SK-N-SH (cell line): ENCODE results near the gene MAGEA9B. TPM values are rescaled to one million over a fixed set of nuclear protein-coding genes. Genes with fewer than 3 reads are reported as not detected.
A peak's percentile ranks its signal among the peaks of the same experiment; 100 is the strongest.
"Not testable (repeated sequence)": the region's sequence is repeated elsewhere in the genome, so short reads cannot be mapped to it uniquely, and the experiment has no call there.

Experiments used
- CTCF ChIA-PET: fragments of 300-600, 350-600 bp; formaldehyde crosslinking; extraction: SDS; loops from one replicate; lab custom pipeline; 2021; lab: Yijun Ruan, JAX
- POLR2A ChIA-PET: fragments of 350-600 bp; sonication (Branson Sonifier 250); formaldehyde crosslinking; extraction: SDS; loops from one replicate; lab custom pipeline; 2020; ENCODE audit warnings: antibody characterized with exemption, inconsistent platforms; lab: Yijun Ruan, JAX
- DNase-seq: peaks from one replicate; pipeline ENCODE4 v3.0.0; 2012
- H2AFZ ChIP-seq: fragments of 200-600 bp; sonication (generic); 2 replicates; pipeline ENCODE4 v1.8.1; 2016; ENCODE audit warnings: antibody characterized with exemption, mild to moderate bottlenecking, low read depth
- H3F3A ChIP-seq: fragments of 200-600 bp; sonication (generic); replicated peaks from 2 replicates; pipeline ENCODE3; 2016; ENCODE audit warnings: antibody characterized with exemption, mild to moderate bottlenecking; ENCODE audit not compliant: insufficient read depth
- H3K27ac ChIP-seq, 2 experiments: fragments of 200-500 bp in 1 of 2; fragments of 200-600 bp in 1 of 2; sonication (Bioruptor generic) in 1 of 2; sonication (generic), shearing (Covaris generic) in 1 of 2; 2 replicates each; pipeline versions ENCODE4 v1.5.1 to v1.6.1; 2014 to 2016; ENCODE audit warnings: low read depth in 2 of 2, inconsistent platforms in 1 of 2, low read length in 1 of 2, mild to moderate bottlenecking in 1 of 2, mixed read lengths in 1 of 2
- H3K27me3 ChIP-seq: fragments of 200-600 bp; sonication (generic), shearing (Covaris generic); 2 replicates; pipeline ENCODE4 v1.6.1; 2016; ENCODE audit warnings: mixed run types; ENCODE audit not compliant: insufficient read depth
- H3K36me3 ChIP-seq, 2 experiments: fragments of 200-500 bp in 1 of 2; fragments of 200-600 bp in 1 of 2; sonication (Bioruptor generic) in 1 of 2; sonication (generic) in 1 of 2; replicated peaks in 1 of 2; 2 replicates each; pipeline versions ENCODE3 to v1.5.1; 2014 to 2016; ENCODE audit warnings: low read length in 1 of 2, mild to moderate bottlenecking in 1 of 2; ENCODE audit not compliant: insufficient read depth in 2 of 2, control insufficient read depth in 1 of 2
- H3K4me1 ChIP-seq, 2 experiments: fragments of 200-500 bp in 1 of 2; fragments of 200-600 bp in 1 of 2; sonication (Bioruptor generic) in 1 of 2; sonication (generic), shearing (Covaris generic) in 1 of 2; 2 replicates each; pipeline versions ENCODE4 v1.5.1 to v1.6.1; 2014 to 2016; ENCODE audit warnings: low read depth in 1 of 2, low read length in 1 of 2, mixed run types in 1 of 2; ENCODE audit not compliant: insufficient read depth in 2 of 2, control insufficient read depth in 1 of 2
- H3K4me2 ChIP-seq: fragments of 200-600 bp; sonication (generic), shearing (Covaris generic); 2 replicates; pipeline ENCODE4 v1.6.1; 2017; ENCODE audit warnings: mixed run types
- H3K4me3 ChIP-seq, 2 experiments: fragments of 200-500 bp in 1 of 2; fragments of 200-600 bp in 1 of 2; sonication (Bioruptor generic) in 1 of 2; sonication (generic), shearing (Covaris generic) in 1 of 2; 2 replicates each; pipeline versions ENCODE4 v1.5.1 to v1.8.1; 2014 to 2016; ENCODE audit warnings: low read depth in 2 of 2, inconsistent platforms in 1 of 2, low read length in 1 of 2, mild to moderate bottlenecking in 1 of 2, mixed read lengths in 1 of 2, moderate library complexity in 1 of 2
- H3K79me2 ChIP-seq: fragments of 200-600 bp; sonication (generic); 2 replicates; pipeline ENCODE4 v1.8.1; 2017; ENCODE audit warnings: mild to moderate bottlenecking; ENCODE audit not compliant: insufficient read depth
- H3K9ac ChIP-seq: fragments of 200-600 bp; sonication (generic); 2 replicates; pipeline ENCODE4 v1.6.1; 2017; ENCODE audit warnings: mixed run types
- H3K9me2 ChIP-seq: fragments of 200-600 bp; sonication (generic); 2 replicates; pipeline ENCODE4 v1.6.1; 2017; ENCODE audit warnings: mixed run types
- H3K9me3 ChIP-seq: fragments of 200-600 bp; sonication (generic); 2 replicates; pipeline ENCODE4 v1.6.1; 2017; ENCODE audit warnings: mixed run types, mild to moderate bottlenecking, moderate library complexity
- H4K20me1 ChIP-seq: fragments of 200-600 bp; sonication (generic); 2 replicates; pipeline ENCODE4 v1.6.1; 2017; ENCODE audit warnings: mild to moderate bottlenecking, mixed run types; ENCODE audit not compliant: insufficient read depth
- CTCF ChIP-seq: fragments of 200-600 bp; sonication (generic); IDR thresholded peaks from 2 replicates; pipeline ENCODE4 v1.6.1; 2017; ENCODE audit warnings: antibody characterized with exemption, mild to moderate bottlenecking, moderate library complexity
- ELF1 ChIP-seq: IDR thresholded peaks from 2 replicates; pipeline ENCODE4 v1.4.0; 2012
- EP300 ChIP-seq, 2 experiments: IDR thresholded peaks; 2 replicates each; pipeline versions ENCODE4 v1.4.0 to v1.6.1; 2012; ENCODE audit warnings: borderline replicate concordance in 1 of 2, low read depth in 1 of 2, low read length in 1 of 2
- FOXJ3 ChIP-seq: sonication (generic); formaldehyde crosslinking; IDR thresholded peaks from 2 replicates; pipeline ENCODE4 v1.5.1; 2020; ENCODE audit warnings: mild to moderate bottlenecking, missing genetic modification reagents
- GABPA ChIP-seq: IDR thresholded peaks from 2 replicates; pipeline ENCODE4 v1.4.0; 2012; ENCODE audit warnings: low read depth, mild to moderate bottlenecking
- MEF2A ChIP-seq: IDR thresholded peaks from 2 replicates; pipeline ENCODE4 v1.4.0; 2012; ENCODE audit warnings: low read depth, borderline replicate concordance
- NFIC ChIP-seq: IDR thresholded peaks from 2 replicates; pipeline ENCODE4 v1.4.0; 2012; ENCODE audit warnings: borderline replicate concordance
- PBX3 ChIP-seq: IDR thresholded peaks from 2 replicates; pipeline ENCODE4; 2012
- RAD21 ChIP-seq: IDR thresholded peaks from 2 replicates; pipeline ENCODE4 v1.6.1; 2012; ENCODE audit warnings: mild to moderate bottlenecking, low read length
- RCOR1 ChIP-seq: fragments of 150-350 bp; IDR thresholded peaks from 2 replicates; pipeline ENCODE4 v1.6.1; 2017; ENCODE audit warnings: antibody characterized with exemption, low read length
- RXRA ChIP-seq: IDR thresholded peaks from 2 replicates; pipeline ENCODE4 v1.4.0; 2012; ENCODE audit warnings: low read depth, mild to moderate bottlenecking, borderline replicate concordance
- SIN3A ChIP-seq: IDR thresholded peaks from 2 replicates; pipeline ENCODE4 v1.6.1; 2012; ENCODE audit warnings: low read depth, mild to moderate bottlenecking, low read length, moderate library complexity, borderline replicate concordance
- SMC3 ChIP-seq: IDR thresholded peaks from 2 replicates; pipeline ENCODE4 v1.6.1; 2012; ENCODE audit warnings: low read depth, low read length, improper control_type of control experiment
- WGBS: methylation state at CpG from one replicate; pipeline ENCODE4 v1.1.6; 2017; ENCODE audit warnings: low lambda C conversion rate; 5-methylcytosine and 5-hydroxymethylcytosine counted together
- polyA plus RNA-seq, 3 experiments: library from polyadenylated mRNA; depleted of rRNA; stranded (reverse); fragments of >200 nt; gene quantifications; 2 replicates each; pipeline ENCODE4 v1.2.3, GENCODE V29; 2012
- TF ChIP-seq, protein P1 (sequence below): IDR thresholded peaks from 2 replicates; pipeline ENCODE4 v1.4.0; 2012; ENCODE audit warnings: low read depth, borderline replicate concordance
- TF ChIP-seq, protein P2 (sequence below): IDR thresholded peaks from 2 replicates; pipeline ENCODE4 v1.4.0; 2012; ENCODE audit warnings: low read depth, borderline replicate concordance

The MAGEA9B gene
- polyA plus RNA-seq, 1 of the 3 experiments (the other 2 are of a cell fraction) = 0.38 TPM

DNA sequence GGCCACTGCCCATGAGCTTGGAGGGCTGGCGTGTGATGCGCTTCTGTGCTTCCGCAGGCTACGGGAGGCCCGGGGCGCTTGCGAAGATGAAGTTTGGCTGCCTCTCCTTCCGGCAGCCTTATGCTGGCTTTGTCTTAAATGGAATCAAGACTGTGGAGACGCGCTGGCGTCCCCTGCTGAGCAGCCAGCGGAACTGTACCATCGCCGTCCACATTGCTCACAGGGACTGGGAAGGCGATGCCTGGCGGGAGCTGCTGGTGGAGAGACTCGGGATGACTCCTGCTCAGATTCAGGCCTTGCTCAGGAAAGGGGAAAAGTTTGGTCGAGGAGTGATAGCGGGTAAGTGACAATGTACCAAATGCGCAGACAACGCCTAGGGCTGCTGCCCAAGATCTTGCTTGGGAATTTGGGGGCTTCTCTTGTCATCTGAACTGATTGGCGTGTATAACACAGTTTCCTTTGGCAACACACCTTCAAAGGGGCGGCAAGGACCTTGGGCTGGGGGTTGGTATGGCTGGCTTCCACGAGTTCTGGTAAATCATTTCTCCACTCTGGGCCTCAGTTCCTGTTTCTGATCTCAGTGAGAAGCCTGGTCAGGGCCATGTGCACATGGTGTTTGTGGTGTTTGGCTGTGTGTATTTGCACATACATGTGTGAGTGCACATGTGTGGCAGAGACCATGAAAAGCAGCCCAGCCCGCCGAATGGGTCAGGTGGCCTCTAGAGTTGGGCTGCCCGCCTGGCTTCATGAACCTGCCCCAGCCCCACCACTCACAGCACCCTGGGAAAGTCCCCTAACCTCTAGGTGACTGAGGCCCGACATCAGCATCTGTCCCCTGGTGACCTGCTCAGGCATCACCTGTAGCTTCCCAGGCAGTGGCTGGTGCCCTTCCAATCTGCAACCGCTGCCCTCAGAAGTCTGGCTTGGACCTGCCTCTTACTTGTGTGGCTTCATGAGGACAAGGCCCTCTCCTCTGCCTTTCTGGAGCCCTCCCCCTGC, 41.4 kb downstream of the MAGEA9B start:
- H3K9me2 ChIP-seq, H3K9me3 ChIP-seq, H3K36me3 ChIP-seq, POLR2A ChIA-PET, H3K4me2 ChIP-seq, CTCF ChIA-PET, H3K79me2 ChIP-seq, H3K4me3 ChIP-seq, H3K27me3 ChIP-seq, DNase-seq, H2AFZ ChIP-seq, H3F3A ChIP-seq, H3K27ac ChIP-seq, H3K9ac ChIP-seq, H3K4me1 ChIP-seq, H4K20me1 ChIP-seq: not testable (repeated sequence)
- 55% methylated on average over 9 of the region's 29 CpGs for WGBS
- TF ChIP-seq CTCF = peak; percentile 20; the same call in 1 of the 2 replicates
- peak; percentile 35 for TF ChIP-seq RAD21

DNA sequence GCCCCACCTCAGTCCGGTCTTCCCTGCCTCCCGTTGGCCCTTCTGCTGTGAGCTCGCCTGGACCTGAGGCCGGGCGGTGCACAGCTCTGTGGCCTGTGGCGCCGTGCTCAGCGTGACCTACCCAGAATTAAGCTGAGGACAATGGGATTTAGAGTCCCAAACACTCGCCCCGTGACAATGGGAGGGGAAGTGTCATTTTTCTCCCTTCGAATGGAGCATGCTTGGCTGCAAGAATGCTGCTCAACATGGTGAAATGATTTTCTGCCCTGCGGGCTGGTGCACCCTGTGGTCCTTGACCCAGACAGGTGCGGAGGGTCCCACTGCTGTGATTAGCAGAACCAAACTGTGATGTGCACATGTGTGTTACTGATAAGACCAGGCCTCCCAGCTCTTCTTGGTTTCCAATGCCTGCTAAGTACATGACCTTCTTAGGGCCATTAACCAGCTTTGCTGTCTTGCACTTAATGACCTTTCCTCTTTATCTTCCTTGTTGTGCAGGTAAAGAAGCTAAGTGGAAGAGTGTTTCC, 45.7 kb downstream of the MAGEA9B start:
- no peaks in the 10 kb centered on the region for H3K9me3 ChIP-seq
- 11% methylated on average over 10 of the region's 13 CpGs for WGBS
- peaks cover 0 to 7% of the 10 kb centered on the region in 2 experiments; a peak in 1 of 4 replicates for H3K4me1 ChIP-seq
- H3K79me2 ChIP-seq = no peaks in the 10 kb centered on the region
- DNase-seq = no peak
- no peaks in the 10 kb centered on the region for H3K27me3 ChIP-seq
- peak overlapping the region; percentile 69 for H3K9ac ChIP-seq
- H3K9me2 ChIP-seq = no peaks in the 10 kb centered on the region
- peak overlapping the region; percentile 63 to 73 for H3K4me3 ChIP-seq
- H3K27ac ChIP-seq = peak overlapping the region in 1 of 2 experiments; percentile 88; a peak in 1 of 4 replicates
- no peak overlapping the region for H2AFZ ChIP-seq
- POLR2A ChIA-PET = interaction anchor here (0.6 to 2.7 kb wide), 2 partner anchors 29 to 37 kb away, joined by 5 to 18 read pairs; partner anchors contain the start of gene IDS
- CTCF ChIA-PET = interaction anchor here (0.9 kb wide), 1 partner anchor 29 kb away, joined by 5 read pairs; no protein-coding TSS in a partner anchor
- no peaks in the 10 kb centered on the region for H3K36me3 ChIP-seq
- no peaks in the 10 kb centered on the region for H4K20me1 ChIP-seq
- no peaks in the 10 kb centered on the region for H3F3A ChIP-seq
- peak overlapping the region; percentile 78 for H3K4me2 ChIP-seq
- no peak for TF ChIP-seq FOXJ3
- TF ChIP-seq, protein P1, sequence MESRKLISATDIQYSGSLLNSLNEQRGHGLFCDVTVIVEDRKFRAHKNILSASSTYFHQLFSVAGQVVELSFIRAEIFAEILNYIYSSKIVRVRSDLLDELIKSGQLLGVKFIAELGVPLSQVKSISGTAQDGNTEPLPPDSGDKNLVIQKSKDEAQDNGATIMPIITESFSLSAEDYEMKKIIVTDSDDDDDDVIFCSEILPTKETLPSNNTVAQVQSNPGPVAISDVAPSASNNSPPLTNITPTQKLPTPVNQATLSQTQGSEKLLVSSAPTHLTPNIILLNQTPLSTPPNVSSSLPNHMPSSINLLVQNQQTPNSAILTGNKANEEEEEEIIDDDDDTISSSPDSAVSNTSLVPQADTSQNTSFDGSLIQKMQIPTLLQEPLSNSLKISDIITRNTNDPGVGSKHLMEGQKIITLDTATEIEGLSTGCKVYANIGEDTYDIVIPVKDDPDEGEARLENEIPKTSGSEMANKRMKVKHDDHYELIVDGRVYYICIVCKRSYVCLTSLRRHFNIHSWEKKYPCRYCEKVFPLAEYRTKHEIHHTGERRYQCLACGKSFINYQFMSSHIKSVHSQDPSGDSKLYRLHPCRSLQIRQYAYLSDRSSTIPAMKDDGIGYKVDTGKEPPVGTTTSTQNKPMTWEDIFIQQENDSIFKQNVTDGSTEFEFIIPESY = no peak
- no peak for TF ChIP-seq SIN3A
- no peak for TF ChIP-seq SMC3
- TF ChIP-seq MEF2A = no peak
- TF ChIP-seq ELF1 = no peak
- TF ChIP-seq PBX3 = no peak
- no peak for TF ChIP-seq EP300 (IDR thresholded peaks at IDR 0.05; ENCODE audit: borderline replicate concordance in 1 of 2, low read depth in 1 of 2, low read length in 1 of 2)
- TF ChIP-seq CTCF = no peak
- no peak for TF ChIP-seq RXRA
- TF ChIP-seq GABPA = no peak
- no peak for TF ChIP-seq RCOR1
- no peak for TF ChIP-seq NFIC
- TF ChIP-seq, protein P2, sequence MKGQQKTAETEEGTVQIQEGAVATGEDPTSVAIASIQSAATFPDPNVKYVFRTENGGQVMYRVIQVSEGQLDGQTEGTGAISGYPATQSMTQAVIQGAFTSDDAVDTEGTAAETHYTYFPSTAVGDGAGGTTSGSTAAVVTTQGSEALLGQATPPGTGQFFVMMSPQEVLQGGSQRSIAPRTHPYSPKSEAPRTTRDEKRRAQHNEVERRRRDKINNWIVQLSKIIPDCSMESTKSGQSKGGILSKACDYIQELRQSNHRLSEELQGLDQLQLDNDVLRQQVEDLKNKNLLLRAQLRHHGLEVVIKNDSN = no peak
- TF ChIP-seq RAD21 = no peak
